ENCODE results near the gene ME1. TPM values are rescaled to one million over a fixed set of nuclear protein-coding genes. Genes with fewer than 3 reads are reported as not detected.
A peak's percentile ranks its signal among the peaks of the same experiment; 100 is the strongest.

Gene ME1
- 2.8 TPM for polyA plus RNA-seq (2013, experiment 1 of 2)
- polyA plus RNA-seq (2013, experiment 2 of 2): 2.9 TPM

GRCh38 chr6:83430611-83431544, at the start of gene ME1:
ME1 (minus strand) TSS chr6:83431051; CDS start chr6:83430954, 97 bp downstream.
- Histone ChIP-seq H3K4ac (ENCODE audit: low read length) (no peak within 1 kb of the TSS), H2AK5ac (ENCODE audit: low read depth, low read length) (no peak within 1 kb of the TSS)
- WGBS, 2 donors (ENCODE audit: extremely low coverage in 2 of 2, insufficient read length in 2 of 2, insufficient replicate concordance in 1 of 2): no CpG with 5 or more reads among the region's 74 CpGs

DNA sequence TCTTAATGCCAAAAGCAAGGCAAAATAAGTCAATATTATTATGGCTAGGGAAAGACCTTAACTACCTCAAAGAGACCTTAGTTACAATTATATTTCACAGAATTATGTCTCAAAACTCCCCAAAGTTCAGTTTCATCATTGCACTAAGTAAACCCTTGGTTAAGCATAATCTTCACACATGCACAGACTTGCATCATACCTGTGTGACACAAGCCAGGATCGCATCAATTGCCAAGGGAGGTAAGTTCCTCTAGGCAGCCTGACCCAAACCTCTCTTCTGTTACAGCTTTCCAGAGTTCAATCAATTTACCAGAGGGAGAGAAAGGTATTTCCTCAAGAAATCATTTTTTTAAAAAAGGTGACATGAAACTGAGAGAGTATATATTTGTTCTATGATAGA, 49.6 kb upstream of the ME1 start:
- Histone ChIP-seq H3K27me3 (ENCODE audit: control insufficient read depth in 3 of 3, insufficient read depth in 3 of 3, low read depth in 1 of 3, low read length in 3 of 3) (no peaks in the 10 kb centered on the region), H3K79me1 (ENCODE audit: low read depth, low read length) (no peaks in the 10 kb centered on the region), H2AFZ (ENCODE audit: low read length) (no peak overlapping the region), H2BK120ac (ENCODE audit: low read depth, low read length) (no peak overlapping the region), H3K4ac (ENCODE audit: low read length) (no peak overlapping the region), H3K27ac (replicated peaks; ENCODE audit: low read length) (no peak overlapping the region), H3K14ac (ENCODE audit: low read length) (no peak overlapping the region), H3K4me2 (ENCODE audit: insufficient read depth, low read length, poor library complexity, severe bottlenecking) (no peak overlapping the region), H2BK5ac (ENCODE audit: low read length) (no peak overlapping the region), H2BK12ac (ENCODE audit: low read length) (no peak overlapping the region), H3K23ac (ENCODE audit: low read depth, low read length, poor library complexity) (no peak overlapping the region), H3K18ac (ENCODE audit: low read length) (no peak overlapping the region), H3K9me3 (replicated peaks in 1 of 2; ENCODE audit: control insufficient read depth in 2 of 2, insufficient read depth in 1 of 2, low read depth in 1 of 2, low read length in 2 of 2) (no peaks in the 10 kb centered on the region), H2AK5ac (ENCODE audit: low read depth, low read length) (no peak overlapping the region), H3K36me3 (replicated peaks in 1 of 2; ENCODE audit: control insufficient read depth in 2 of 2, insufficient read depth in 2 of 2, low read length in 2 of 2) (no peaks in the 10 kb centered on the region), H4K91ac (ENCODE audit: low read depth, low read length, poor library complexity) (no peak overlapping the region), H4K8ac (ENCODE audit: low read depth, low read length) (no peak overlapping the region), H3K4me1 (ENCODE audit: control insufficient read depth in 2 of 2, insufficient read depth in 1 of 2, low read depth in 1 of 2, low read length in 2 of 2) (no peaks in the 10 kb centered on the region), H3K9ac (ENCODE audit: low read depth, low read length, poor library complexity) (no peak overlapping the region), H2BK15ac (ENCODE audit: low read length) (no peak overlapping the region), H3K4me3 (ENCODE audit: low read length in 2 of 2) (no peak overlapping the region)
- DNase-seq (ENCODE audit: low spot score): no peak
- WGBS, 2 donors (ENCODE audit: extremely low coverage in 2 of 2, insufficient read length in 2 of 2, insufficient replicate concordance in 1 of 2): no CpG with 5 or more reads among the region's 1 CpG

More at GRCh38 chr6:83430611-83431544, at the start of gene ME1:
- no peak within 1 kb of the TSS for H4K8ac ChIP-seq (ENCODE audit: low read depth, low read length)
- H3K18ac ChIP-seq (ENCODE audit: low read length): peak within 1 kb of the TSS; percentile 86
- peaks cover 0 to 10% (median 0%) of the 10 kb centered on the region in 3 experiments for H3K27me3 ChIP-seq (ENCODE audit: control insufficient read depth in 3 of 3, insufficient read depth in 3 of 3, low read depth in 1 of 3, low read length in 3 of 3)
- peak within 1 kb of the TSS; percentile 98 for H2BK5ac ChIP-seq (ENCODE audit: low read length)
- peak within 1 kb of the TSS; percentile 56 for H3K14ac ChIP-seq (ENCODE audit: low read length)
- no peaks in the 10 kb centered on the region for H3K9me3 ChIP-seq (replicated peaks in 1 of 2; ENCODE audit: control insufficient read depth in 2 of 2, insufficient read depth in 1 of 2, low read depth in 1 of 2, low read length in 2 of 2)
- peaks cover 0 to 8% of the 10 kb centered on the region in 2 donors for H3K4me1 ChIP-seq (ENCODE audit: control insufficient read depth in 2 of 2, insufficient read depth in 1 of 2, low read depth in 1 of 2, low read length in 2 of 2)
- H3K79me1 ChIP-seq (ENCODE audit: low read depth, low read length): no peaks in the 10 kb centered on the region
- no peak within 1 kb of the TSS for H2BK120ac ChIP-seq (ENCODE audit: low read depth, low read length)
- peak within 1 kb of the TSS; percentile 96 for H3K23ac ChIP-seq (ENCODE audit: low read depth, low read length, poor library complexity)
- peak within 1 kb of the TSS; percentile 65 for H2AFZ ChIP-seq (ENCODE audit: low read length)
- peak within 1 kb of the TSS; percentile 92 for H2BK15ac ChIP-seq (ENCODE audit: low read length)
- H3K36me3 ChIP-seq (replicated peaks in 1 of 2; ENCODE audit: control insufficient read depth in 2 of 2, insufficient read depth in 2 of 2, low read length in 2 of 2): no peaks in the 10 kb centered on the region
- H2BK12ac ChIP-seq (ENCODE audit: low read length): peak within 1 kb of the TSS; percentile 90
- peak within 1 kb of the TSS; percentile 92 for H3K9ac ChIP-seq (ENCODE audit: low read depth, low read length, poor library complexity)
- H3K27ac ChIP-seq (replicated peaks; ENCODE audit: low read length): no peak within 1 kb of the TSS
- peak within 1 kb of the TSS; percentile 18 to 77 for H3K4me3 ChIP-seq (ENCODE audit: low read length in 2 of 2)
- peak; percentile 52 for DNase-seq (ENCODE audit: low spot score)
- H4K91ac ChIP-seq (ENCODE audit: low read depth, low read length, poor library complexity): peak within 1 kb of the TSS; percentile 85
- H3K4me2 ChIP-seq (ENCODE audit: insufficient read depth, low read length, poor library complexity, severe bottlenecking): peak within 1 kb of the TSS; percentile 96

DNA sequence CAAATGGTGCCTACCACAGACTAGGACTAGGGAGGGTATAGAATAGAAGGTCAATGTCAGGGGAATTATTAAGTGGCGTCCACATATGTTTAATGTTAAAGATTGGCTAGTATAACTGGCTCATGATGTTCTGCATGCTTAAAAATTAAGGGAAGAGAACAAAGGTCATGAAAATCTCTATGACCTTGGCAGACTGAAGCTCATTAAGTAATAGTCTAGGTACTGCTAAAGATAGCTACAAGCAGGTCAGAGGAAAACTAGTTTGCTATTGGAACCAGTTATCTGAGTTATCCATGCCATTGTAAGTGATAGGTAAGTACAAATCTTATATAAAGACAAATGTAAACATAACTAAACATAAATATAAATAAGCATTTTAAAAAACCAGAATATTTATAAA, 48.5 kb upstream of the ME1 start:
- no peak overlapping the region for H3K27ac ChIP-seq (replicated peaks; ENCODE audit: low read length)

DNA sequence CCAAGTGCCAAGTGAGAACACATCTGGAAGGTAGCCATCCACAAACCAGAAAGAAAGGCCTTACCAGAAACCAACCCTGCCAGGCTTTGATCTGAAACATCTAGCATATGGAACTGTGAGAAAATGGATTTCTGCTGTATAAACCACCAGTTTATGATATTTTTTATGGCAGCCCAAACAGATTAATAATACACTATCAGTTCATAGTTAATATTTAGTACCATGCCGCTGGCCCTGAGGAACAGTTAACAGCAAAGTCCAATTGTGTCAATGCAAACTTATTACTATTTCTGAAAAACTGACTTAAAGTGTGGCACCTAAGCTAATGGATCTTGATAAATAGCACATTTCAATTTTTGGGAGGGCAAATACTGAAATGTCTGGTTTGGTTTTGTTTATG, 46.1 kb upstream of the ME1 start:
- Histone ChIP-seq H3K14ac (ENCODE audit: low read length) (no peak overlapping the region), H3K79me1 (ENCODE audit: low read depth, low read length) (no peaks in the 10 kb centered on the region), H3K9me3 (replicated peaks in 1 of 2; ENCODE audit: control insufficient read depth in 2 of 2, insufficient read depth in 1 of 2, low read depth in 1 of 2, low read length in 2 of 2) (no peaks in the 10 kb centered on the region), H3K4me1 (ENCODE audit: control insufficient read depth in 2 of 2, insufficient read depth in 1 of 2, low read depth in 1 of 2, low read length in 2 of 2) (no peaks in the 10 kb centered on the region), H3K23ac (ENCODE audit: low read depth, low read length, poor library complexity) (no peak overlapping the region), H2AFZ (ENCODE audit: low read length) (no peak overlapping the region), H3K27me3 (ENCODE audit: control insufficient read depth in 3 of 3, insufficient read depth in 3 of 3, low read depth in 1 of 3, low read length in 3 of 3) (no peaks in the 10 kb centered on the region), H4K91ac (ENCODE audit: low read depth, low read length, poor library complexity) (no peak overlapping the region), H3K4me3 (ENCODE audit: low read length in 2 of 2) (no peak overlapping the region), H3K4me2 (ENCODE audit: insufficient read depth, low read length, poor library complexity, severe bottlenecking) (no peak overlapping the region), H3K18ac (ENCODE audit: low read length) (no peak overlapping the region), H4K8ac (ENCODE audit: low read depth, low read length) (no peak overlapping the region), H3K9ac (ENCODE audit: low read depth, low read length, poor library complexity) (no peak overlapping the region), H2BK5ac (ENCODE audit: low read length) (no peak overlapping the region), H3K4ac (ENCODE audit: low read length) (no peak overlapping the region), H2AK5ac (ENCODE audit: low read depth, low read length) (no peak overlapping the region), H3K27ac (replicated peaks; ENCODE audit: low read length) (no peak overlapping the region), H3K36me3 (replicated peaks in 1 of 2; ENCODE audit: control insufficient read depth in 2 of 2, insufficient read depth in 2 of 2, low read length in 2 of 2) (no peaks in the 10 kb centered on the region), H2BK120ac (ENCODE audit: low read depth, low read length) (no peak overlapping the region), H2BK12ac (ENCODE audit: low read length) (no peak overlapping the region), H2BK15ac (ENCODE audit: low read length) (no peak overlapping the region)
- DNase-seq (ENCODE audit: low spot score): no peak
- no CpG with 5 or more reads among the region's 1 CpG for WGBS, 2 donors (ENCODE audit: extremely low coverage in 2 of 2, insufficient read length in 2 of 2, insufficient replicate concordance in 1 of 2)

More for the DNA sequence above, 48.5 kb upstream of the ME1 start:
- Histone ChIP-seq H3K4me2 (ENCODE audit: insufficient read depth, low read length, poor library complexity, severe bottlenecking) (no peak overlapping the region), H2AFZ (ENCODE audit: low read length) (no peak overlapping the region), H3K18ac (ENCODE audit: low read length) (no peak overlapping the region), H3K4ac (ENCODE audit: low read length) (no peak overlapping the region), H3K4me3 (ENCODE audit: low read length in 2 of 2) (no peak overlapping the region), H3K9ac (ENCODE audit: low read depth, low read length, poor library complexity) (no peak overlapping the region), H4K91ac (ENCODE audit: low read depth, low read length, poor library complexity) (no peak overlapping the region), H2BK15ac (ENCODE audit: low read length) (no peak overlapping the region), H3K79me1 (ENCODE audit: low read depth, low read length) (no peaks in the 10 kb centered on the region), H2BK5ac (ENCODE audit: low read length) (no peak overlapping the region), H2AK5ac (ENCODE audit: low read depth, low read length) (no peak overlapping the region), H3K23ac (ENCODE audit: low read depth, low read length, poor library complexity) (no peak overlapping the region), H3K14ac (ENCODE audit: low read length) (no peak overlapping the region), H3K9me3 (replicated peaks in 1 of 2; ENCODE audit: control insufficient read depth in 2 of 2, insufficient read depth in 1 of 2, low read depth in 1 of 2, low read length in 2 of 2) (no peaks in the 10 kb centered on the region), H2BK12ac (ENCODE audit: low read length) (no peak overlapping the region), H4K8ac (ENCODE audit: low read depth, low read length) (no peak overlapping the region), H3K27me3 (ENCODE audit: control insufficient read depth in 3 of 3, insufficient read depth in 3 of 3, low read depth in 1 of 3, low read length in 3 of 3) (no peaks in the 10 kb centered on the region), H3K4me1 (ENCODE audit: control insufficient read depth in 2 of 2, insufficient read depth in 1 of 2, low read depth in 1 of 2, low read length in 2 of 2) (no peaks in the 10 kb centered on the region), H3K36me3 (replicated peaks in 1 of 2; ENCODE audit: control insufficient read depth in 2 of 2, insufficient read depth in 2 of 2, low read length in 2 of 2) (no peaks in the 10 kb centered on the region), H2BK120ac (ENCODE audit: low read depth, low read length) (no peak overlapping the region)
- no peak for DNase-seq (ENCODE audit: low spot score)
- no CpG with 5 or more reads among the region's 1 CpG for WGBS, 2 donors (ENCODE audit: extremely low coverage in 2 of 2, insufficient read length in 2 of 2, insufficient replicate concordance in 1 of 2)

Measured in neuronal stem cell (in vitro differentiated cells).